ENCODE results near the gene C5orf22. TPM values are rescaled to one million over a fixed set of nuclear protein-coding genes. Genes with fewer than 3 reads are reported as not detected.

C5orf22 gene
- total RNA-seq (10 to 100 TPM; 21.3 to 25.4 TPM), polyA plus RNA-seq (ENCODE audit: insufficient read length in 6 of 6) (10 to 100 TPM; 25.7 to 30.9 (median 28.1) TPM)
- long read RNA-seq, donor 1, transcript C5orf22-201 (9 exons, 3,612 nt), result major isoform, 7 of 9 reads
- long read RNA-seq, donor 1, partial matches to known transcripts, result 0 of 9 reads
- long read RNA-seq, donor 1, other reads (novel, unspliced or antisense), result 0 of 9 reads
- long read RNA-seq, donor 2, transcript C5orf22-201 (9 exons, 3,612 nt), result major isoform, 7 of 7 reads
- long read RNA-seq, donor 2, partial matches to known transcripts, result 0 of 7 reads
- long read RNA-seq, donor 2, other reads (novel, unspliced or antisense), result 0 of 7 reads
- long read RNA-seq, donor 3, partial matches to known transcripts, result 0 of 4 reads
- long read RNA-seq, donor 3, other reads (novel, unspliced or antisense), result 0 of 4 reads
- long read RNA-seq, donor 4, partial matches to known transcripts, result 1 of 4 reads
- long read RNA-seq, donor 4, other reads (novel, unspliced or antisense), result 1 of 4 reads
- long read RNA-seq, donor 5, partial matches to known transcripts, result 0 of 2 reads
- long read RNA-seq, donor 5, other reads (novel, unspliced or antisense), result 0 of 2 reads
- long read RNA-seq, donor 6, partial matches to known transcripts, result 0 of 4 reads
- long read RNA-seq, donor 6, other reads (novel, unspliced or antisense), result 0 of 4 reads
- long read RNA-seq, donor 7, partial matches to known transcripts, result 0 of 3 reads
- long read RNA-seq, donor 7, other reads (novel, unspliced or antisense), result 0 of 3 reads
- long read RNA-seq, donor 8, partial matches to known transcripts, result 0 of 4 reads
- long read RNA-seq, donor 8, other reads (novel, unspliced or antisense), result 0 of 4 reads
- long read RNA-seq, donor 9, partial matches to known transcripts, result 0 of 1 reads
- long read RNA-seq, donor 9, other reads (novel, unspliced or antisense), result 0 of 1 reads
- long read RNA-seq, donor 10, result 0 reads
- long read RNA-seq, donor 11, partial matches to known transcripts, result 0 of 1 reads
- long read RNA-seq, donor 11, other reads (novel, unspliced or antisense), result 0 of 1 reads
- long read RNA-seq, donor 12, result 0 reads

- Histone ChIP-seq H3K27ac (peak within 1 kb of the TSS; percentile 78 to 81), H3K9me3 (no peaks in the 10 kb centered on the region), H3K4me3 (peak within 1 kb of the TSS; percentile 78 to 85), H3K4me1 (peaks cover 12 to 45% of the 10 kb centered on the region in 2 donors), H3K36me3 (peaks cover 0 to 46% of the 10 kb centered on the region in 2 donors), H3K27me3 (no peaks in the 10 kb centered on the region)
- intact Hi-C loops (cut with DNase I), result no loop called here
- DNase-seq (peak; percentile 93 to 97 (median 96)), ATAC-seq (peak; percentile 99)
- TF ChIP-seq, protein P1, sequence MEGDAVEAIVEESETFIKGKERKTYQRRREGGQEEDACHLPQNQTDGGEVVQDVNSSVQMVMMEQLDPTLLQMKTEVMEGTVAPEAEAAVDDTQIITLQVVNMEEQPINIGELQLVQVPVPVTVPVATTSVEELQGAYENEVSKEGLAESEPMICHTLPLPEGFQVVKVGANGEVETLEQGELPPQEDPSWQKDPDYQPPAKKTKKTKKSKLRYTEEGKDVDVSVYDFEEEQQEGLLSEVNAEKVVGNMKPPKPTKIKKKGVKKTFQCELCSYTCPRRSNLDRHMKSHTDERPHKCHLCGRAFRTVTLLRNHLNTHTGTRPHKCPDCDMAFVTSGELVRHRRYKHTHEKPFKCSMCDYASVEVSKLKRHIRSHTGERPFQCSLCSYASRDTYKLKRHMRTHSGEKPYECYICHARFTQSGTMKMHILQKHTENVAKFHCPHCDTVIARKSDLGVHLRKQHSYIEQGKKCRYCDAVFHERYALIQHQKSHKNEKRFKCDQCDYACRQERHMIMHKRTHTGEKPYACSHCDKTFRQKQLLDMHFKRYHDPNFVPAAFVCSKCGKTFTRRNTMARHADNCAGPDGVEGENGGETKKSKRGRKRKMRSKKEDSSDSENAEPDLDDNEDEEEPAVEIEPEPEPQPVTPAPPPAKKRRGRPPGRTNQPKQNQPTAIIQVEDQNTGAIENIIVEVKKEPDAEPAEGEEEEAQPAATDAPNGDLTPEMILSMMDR (IDR thresholded peaks at IDR 0.05), result no peak
Measured at GRCh38 chr5:31531888-31532547, at the start of gene C5orf22, which contains the start of gene DROSHA. TSS of gene C5orf22 (plus strand) at chr5:31532301. CDS start at chr5:31532393, 92 bp downstream. TSS of gene DROSHA (minus strand) at chr5:31532093. CDS start at chr5:31529059, 3,034 bp downstream.

GRCh38 chr5:31485376-31486207 is 46.5 kb upstream of the C5orf22 start:
- intact Hi-C loops (cut with DNase I), result loop anchor here in 1 of 2 donors (10.0 kb wide), 1 partner anchor 651 kb away; no protein-coding TSS in a partner anchor
- Histone ChIP-seq H3K27ac (no peak overlapping the region), H3K9me3 (no peaks in the 10 kb centered on the region), H3K27me3 (no peaks in the 10 kb centered on the region), H3K4me1 (no peaks in the 10 kb centered on the region), H3K4me3 (no peak overlapping the region), H3K36me3 (peaks cover 0 to 86% of the 10 kb centered on the region in 2 donors)
- ATAC-seq (no peak), DNase-seq (no peak)
- TF ChIP-seq, protein P1 (IDR thresholded peaks at IDR 0.05), result no peak

GRCh38 chr5:31486441-31486840 is 45.7 kb upstream of the C5orf22 start:
- TF ChIP-seq, protein P1 (IDR thresholded peaks at IDR 0.05), result no peak
- Histone ChIP-seq H3K9me3 (no peaks in the 10 kb centered on the region), H3K4me3 (no peak overlapping the region), H3K36me3 (peaks cover 0 to 83% of the 10 kb centered on the region in 2 donors), H3K4me1 (no peaks in the 10 kb centered on the region), H3K27me3 (no peaks in the 10 kb centered on the region), H3K27ac (no peak overlapping the region)
- DNase-seq (no peak), ATAC-seq (no peak)
- intact Hi-C loops (cut with DNase I), result loop anchor here in 1 of 2 donors (10.0 kb wide), 1 partner anchor 652 kb away; no protein-coding TSS in a partner anchor

- DNase-seq (no peak), ATAC-seq (no peak)
- Histone ChIP-seq H3K27me3 (no peaks in the 10 kb centered on the region), H3K4me3 (no peak overlapping the region), H3K36me3 (peaks cover 0 to 80% of the 10 kb centered on the region in 2 donors), H3K4me1 (no peaks in the 10 kb centered on the region), H3K27ac (no peak overlapping the region), H3K9me3 (no peaks in the 10 kb centered on the region)
- intact Hi-C loops (cut with DNase I), result loop anchor here in 1 of 2 donors (10.0 kb wide), 1 partner anchor 653 kb away; no protein-coding TSS in a partner anchor
- TF ChIP-seq, protein P1 (IDR thresholded peaks at IDR 0.05), result no peak
Measured at GRCh38 chr5:31487506-31487905, 44.6 kb upstream of the C5orf22 start.
